IMR-90 (cell line): ENCODE data around the gene ZNF26. TPM values are rescaled to one million over a fixed set of nuclear protein-coding genes. Genes with fewer than 3 reads are reported as not detected.

Experiments used
- ATAC-seq: fragments of 200-7000 bp; cut with Tn5 transposase; 2 replicates; pipeline ENCODE4 v1.9.1; 2020; ENCODE audit warnings: low read depth, mild to moderate bottlenecking, moderate library complexity
- BruUV-seq: library from RNA; stranded (reverse); fragments of 400-500 nt; replicated peaks from 2 replicates; lab custom pipeline; 2021; lab: Mats Ljungman, UMichigan
- CTCF ChIA-PET: fragments of 300-600 bp; formaldehyde crosslinking; extraction: SDS; loops from one replicate; lab custom pipeline; 2021; ENCODE audit warnings: antibody characterized with exemption; lab: Yijun Ruan, JAX
- POLR2A ChIA-PET: fragments of 300-600 bp; sonication (Branson Sonifier 250); formaldehyde crosslinking; loops from one replicate; lab custom pipeline; 2022; ENCODE audit warnings: antibody characterized with exemption; ENCODE audit not compliant: unreplicated experiment; lab: Charles Lee
- DNase-seq: peaks from one replicate; pipeline ENCODE4 v3.0.0; 2013
- H2AFZ ChIP-seq: replicated peaks from 2 replicates; pipeline ENCODE3; 2013; ENCODE audit warnings: low read length, mild to moderate bottlenecking; ENCODE audit not compliant: poor library complexity
- H2AK5ac ChIP-seq: 2 replicates; pipeline ENCODE4 v1.6.1; 2013; ENCODE audit warnings: low read depth, low read length, inconsistent platforms
- H2AK9ac ChIP-seq: replicated peaks from 2 replicates; pipeline ENCODE3; 2013; ENCODE audit warnings: mild to moderate bottlenecking, low read depth, low read length, moderate library complexity; ENCODE audit not compliant: poor library complexity
- H2BK120ac ChIP-seq: 2 replicates; pipeline ENCODE4 v1.6.1; 2013; ENCODE audit warnings: low read depth, low read length, inconsistent platforms
- H2BK15ac ChIP-seq: 3 replicates; pipeline ENCODE4 v1.6.1; 2013; ENCODE audit warnings: low read depth, low read length, inconsistent platforms
- H2BK20ac ChIP-seq: 2 replicates; pipeline ENCODE4 v1.6.1; 2013; ENCODE audit warnings: low read depth, mild to moderate bottlenecking, inconsistent platforms, low read length, moderate library complexity
- H2BK5ac ChIP-seq: 2 replicates; pipeline ENCODE4 v1.6.1; 2013; ENCODE audit warnings: mild to moderate bottlenecking, low read depth, low read length, inconsistent platforms; ENCODE audit not compliant: poor library complexity, severe bottlenecking
- H3K14ac ChIP-seq: replicated peaks from 2 replicates; pipeline ENCODE4 v1.6.1; 2013; ENCODE audit warnings: low read depth, low read length, inconsistent platforms
- H3K18ac ChIP-seq: 2 replicates; pipeline ENCODE4 v1.6.1; 2013; ENCODE audit warnings: low read depth, low read length, control low read depth
- H3K23ac ChIP-seq: 2 replicates; pipeline ENCODE4 v1.6.1; 2013; ENCODE audit warnings: low read depth, low read length, inconsistent platforms
- H3K27ac ChIP-seq: 2 replicates; pipeline ENCODE4 v1.5.1; 2013; ENCODE audit warnings: mild to moderate bottlenecking, control low read depth, low read length; ENCODE audit not compliant: insufficient read depth
- H3K27me3 ChIP-seq: 2 replicates; pipeline ENCODE4 v1.6.1; 2013; ENCODE audit warnings: low read length; ENCODE audit not compliant: control insufficient read depth, insufficient read depth
- H3K36me3 ChIP-seq: 2 replicates; pipeline ENCODE4 v1.6.1; 2013; ENCODE audit warnings: low read length, mixed read lengths; ENCODE audit not compliant: control insufficient read depth, insufficient read depth
- H3K4ac ChIP-seq: 2 replicates; pipeline ENCODE4 v1.6.1; 2013; ENCODE audit warnings: low read depth, low read length, inconsistent platforms
- H3K4me1 ChIP-seq: 2 replicates; pipeline ENCODE4 v1.6.1; 2013; ENCODE audit warnings: low read length, mixed read lengths; ENCODE audit not compliant: control insufficient read depth, insufficient read depth
- H3K4me2 ChIP-seq: 2 replicates; pipeline ENCODE4 v1.6.1; 2013; ENCODE audit warnings: low read depth, mild to moderate bottlenecking, control low read depth, low read length, moderate library complexity
- H3K4me3 ChIP-seq: 2 replicates; pipeline ENCODE4 v1.5.1; 2013; ENCODE audit warnings: low read depth, mild to moderate bottlenecking, control low read depth, low read length, moderate library complexity; ENCODE audit not compliant: insufficient read depth
- H3K56ac ChIP-seq: 2 replicates; pipeline ENCODE4 v1.6.1; 2013; ENCODE audit warnings: low read length, inconsistent platforms; ENCODE audit not compliant: insufficient read depth; ENCODE audit errors: extremely low read depth
- H3K79me1 ChIP-seq, 2 experiments: 2 replicates each; pipeline ENCODE4 v1.6.1; 2013; ENCODE audit warnings: low read length in 2 of 2, inconsistent platforms in 1 of 2, low read depth in 1 of 2
- H3K9ac ChIP-seq: 2 replicates; pipeline ENCODE4 v1.6.1; 2013; ENCODE audit warnings: low read depth, low read length, control low read depth
- H3K9me1 ChIP-seq: 2 replicates; pipeline ENCODE4 v1.6.1; 2013; ENCODE audit warnings: low read length, inconsistent platforms; ENCODE audit not compliant: insufficient read depth
- H3K9me3 ChIP-seq: 2 replicates; pipeline ENCODE4 v1.6.1; 2013; ENCODE audit warnings: low read length; ENCODE audit not compliant: control insufficient read depth, insufficient read depth
- H4K20me1 ChIP-seq: 2 replicates; pipeline ENCODE4 v1.6.1; 2013; ENCODE audit warnings: low read length, inconsistent platforms; ENCODE audit not compliant: insufficient read depth
- H4K5ac ChIP-seq: 2 replicates; pipeline ENCODE4 v1.6.1; 2013; ENCODE audit warnings: mild to moderate bottlenecking, low read depth, low read length, control low read depth
- H4K8ac ChIP-seq, 2 experiments: 2 replicates each; pipeline ENCODE4 v1.6.1; 2013; ENCODE audit warnings: low read depth in 2 of 2, low read length in 2 of 2, control low read depth in 1 of 2, inconsistent platforms in 1 of 2
- H4K91ac ChIP-seq: 2 replicates; pipeline ENCODE4 v1.6.1; 2013; ENCODE audit warnings: low read depth, low read length, inconsistent platforms; ENCODE audit not compliant: insufficient read depth
- BHLHE40 ChIP-seq: fragments of 150-350 bp; IDR thresholded peaks from 2 replicates; pipeline ENCODE4 v1.6.1; 2016; ENCODE audit warnings: mild to moderate bottlenecking, low read depth, low read length
- CEBPB ChIP-seq: IDR thresholded peaks from 2 replicates; pipeline ENCODE4 v1.6.1; 2012; ENCODE audit warnings: low read depth, low read length, improper control_type of control experiment
- CHD1 ChIP-seq: IDR thresholded peaks from 2 replicates; pipeline ENCODE4 v1.6.1; 2012; ENCODE audit warnings: low read depth, low read length, improper control_type of control experiment
- CTCF ChIP-seq: conservative IDR thresholded peaks from 2 replicates; pipeline ENCODE4 v1.5.1; 2012; ENCODE audit warnings: mild to moderate bottlenecking, low read depth, low read length, improper control_type of control experiment
- ELK1 ChIP-seq: fragments of 150-350 bp; IDR thresholded peaks from 2 replicates; pipeline ENCODE4 v1.6.1; 2016; ENCODE audit warnings: low read depth, mild to moderate bottlenecking, low read length, moderate library complexity, borderline replicate concordance
- FOS ChIP-seq: fragments of 150-350 bp; IDR thresholded peaks from 2 replicates; pipeline ENCODE4 v1.6.1; 2016; ENCODE audit warnings: low read depth, low read length
- MAFK ChIP-seq: IDR thresholded peaks from 2 replicates; pipeline ENCODE4 v1.6.1; 2012; ENCODE audit warnings: low read depth, low read length, improper control_type of control experiment
- MAZ ChIP-seq: IDR thresholded peaks from 2 replicates; pipeline ENCODE4 v1.6.1; 2012; ENCODE audit warnings: low read depth, mild to moderate bottlenecking, low read length, improper control_type of control experiment, moderate library complexity, borderline replicate concordance
- MXI1 ChIP-seq: IDR thresholded peaks from 2 replicates; pipeline ENCODE4 v1.6.1; 2012; ENCODE audit warnings: low read depth, mild to moderate bottlenecking, low read length, moderate library complexity, borderline replicate concordance
- NFE2L2 ChIP-seq: fragments of 150-350 bp; IDR thresholded peaks from 2 replicates; pipeline ENCODE4 v1.6.1; 2016; ENCODE audit warnings: low read depth, mild to moderate bottlenecking, low read length
- POLR2A ChIP-seq: IDR thresholded peaks from 2 replicates; pipeline ENCODE4 v1.6.1; 2012; ENCODE audit warnings: mild to moderate bottlenecking, low read depth, low read length
- RAD21 ChIP-seq: IDR thresholded peaks from 2 replicates; pipeline ENCODE4 v1.6.1; 2012; ENCODE audit warnings: low read length, improper control_type of control experiment
- SMC3 ChIP-seq: fragments of 150-350 bp; IDR thresholded peaks from 2 replicates; pipeline ENCODE4 v1.6.1; 2016; ENCODE audit warnings: low read depth, mild to moderate bottlenecking, antibody characterized with exemption, low read length, moderate library complexity
- WGBS, 2 experiments: methylation state at CpG; one replicate each; pipeline versions ENCODE4 v1.1.5 to v1.1.7; 2013; ENCODE audit warnings: missing lambda C conversion rate in 2 of 2; ENCODE audit not compliant: insufficient read length in 1 of 2; ENCODE audit errors: extremely low coverage in 2 of 2; 5-methylcytosine and 5-hydroxymethylcytosine counted together
- dilution Hi-C: fragments of 300-500 bp; cut with HindIII; formaldehyde crosslinking; loops from one replicate; pipeline ENCODE4 v1.14.3; 2018; ENCODE audit warnings: low sequenced_read_pairs; ENCODE audit not compliant: unreplicated experiment
- in situ Hi-C: fragments of 300-500 bp; cut with MboI; formaldehyde crosslinking; loops from 3 replicates; pipeline ENCODE4 v1.14.3; 2019; ENCODE audit warnings: low sequenced_read_pairs, inconsistent platforms, mixed read lengths
- intact Hi-C: fragments of 100-400 bp; cut with micrococcal nuclease; formaldehyde crosslinking; loops from 2 replicates; pipeline ENCODE4 v1.10.0; 2022
- polyA plus RNA-seq, 3 experiments: library from polyadenylated mRNA; depleted of rRNA; stranded (reverse); fragments of >200 nt; gene quantifications; 2 replicates each; pipeline ENCODE4 v1.2.3, GENCODE V29; 2012; ENCODE audit warnings: low replicate concordance in 1 of 3
- total RNA-seq: library from RNA; depleted of rRNA; stranded (reverse); fragments of >200 nt; gene quantifications from 2 replicates; pipeline ENCODE4 v1.2.3, GENCODE V29; 2012
- TF ChIP-seq, protein P1 (sequence below): fragments of 150-350 bp; IDR thresholded peaks from 2 replicates; pipeline ENCODE4 v1.6.1; 2017; ENCODE audit warnings: mild to moderate bottlenecking, antibody characterized with exemption, low read length, low read depth

Gene ZNF26
- total and polyA plus RNA-seq, 2 of the 4 experiments (the other 2 are of a cell fraction), result 6.3 to 11.8 TPM

- Histone ChIP-seq H3K14ac (no peak overlapping the region), H4K5ac (no peak overlapping the region), H3K23ac (no peak overlapping the region), H2AK9ac (no peak overlapping the region), H3K9me1 (no peaks in the 10 kb centered on the region), H3K79me1 (no peaks in the 10 kb centered on the region), H4K91ac (no peak overlapping the region), H2BK15ac (no peak overlapping the region), H3K27me3 (no peaks in the 10 kb centered on the region), H3K9ac (no peak overlapping the region), H4K8ac (no peak overlapping the region), H3K9me3 (peaks cover 57% of the 10 kb centered on the region), H2BK20ac (no peak overlapping the region), H3K56ac (no peak overlapping the region), H3K18ac (no peak overlapping the region), H2AK5ac (no peak overlapping the region), H2AFZ (no peak overlapping the region), H2BK5ac (no peak overlapping the region), H3K4me2 (no peak overlapping the region), H3K4me1 (no peaks in the 10 kb centered on the region), H2BK120ac (no peak overlapping the region), H3K36me3 (peaks cover 32% of the 10 kb centered on the region), H3K4ac (no peak overlapping the region), H3K4me3 (no peak overlapping the region), H4K20me1 (no peaks in the 10 kb centered on the region), H3K27ac (no peak overlapping the region)
- in situ Hi-C loops (no loop called here), intact Hi-C loops (no loop called here), dilution Hi-C loops (no loop called here)
- TF ChIP-seq CHD1 (no peak), ELK1 (no peak), MXI1 (no peak), RAD21 (no peak), CTCF (no peak), CEBPB (no peak), BHLHE40 (no peak), POLR2A (no peak), MAZ (no peak), MAFK (no peak), NFE2L2 (no peak), SMC3 (no peak), FOS (no peak)
- TF ChIP-seq, protein P1, sequence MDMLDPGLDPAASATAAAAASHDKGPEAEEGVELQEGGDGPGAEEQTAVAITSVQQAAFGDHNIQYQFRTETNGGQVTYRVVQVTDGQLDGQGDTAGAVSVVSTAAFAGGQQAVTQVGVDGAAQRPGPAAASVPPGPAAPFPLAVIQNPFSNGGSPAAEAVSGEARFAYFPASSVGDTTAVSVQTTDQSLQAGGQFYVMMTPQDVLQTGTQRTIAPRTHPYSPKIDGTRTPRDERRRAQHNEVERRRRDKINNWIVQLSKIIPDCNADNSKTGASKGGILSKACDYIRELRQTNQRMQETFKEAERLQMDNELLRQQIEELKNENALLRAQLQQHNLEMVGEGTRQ, result no peak
- BruUV-seq, result no TSS peak
- no peak for ATAC-seq
- DNase-seq, result no peak
- WGBS, 2 experiments, result no CpG with 5 or more reads among the region's 2 CpGs
- ChIA-PET POLR2A (no interaction called here), CTCF (no interaction called here)
Observed at GRCh38 chr12:132937476-132937875, 48.7 kb upstream of the ZNF26 start.
